ENCODE measurements around the gene RASAL1. TPM values are rescaled to one million over a fixed set of nuclear protein-coding genes. Genes with fewer than 3 reads are reported as not detected.

RASAL1 gene
- total RNA-seq, 1 experiment from 2014 or later, result 8.1 TPM

DNA sequence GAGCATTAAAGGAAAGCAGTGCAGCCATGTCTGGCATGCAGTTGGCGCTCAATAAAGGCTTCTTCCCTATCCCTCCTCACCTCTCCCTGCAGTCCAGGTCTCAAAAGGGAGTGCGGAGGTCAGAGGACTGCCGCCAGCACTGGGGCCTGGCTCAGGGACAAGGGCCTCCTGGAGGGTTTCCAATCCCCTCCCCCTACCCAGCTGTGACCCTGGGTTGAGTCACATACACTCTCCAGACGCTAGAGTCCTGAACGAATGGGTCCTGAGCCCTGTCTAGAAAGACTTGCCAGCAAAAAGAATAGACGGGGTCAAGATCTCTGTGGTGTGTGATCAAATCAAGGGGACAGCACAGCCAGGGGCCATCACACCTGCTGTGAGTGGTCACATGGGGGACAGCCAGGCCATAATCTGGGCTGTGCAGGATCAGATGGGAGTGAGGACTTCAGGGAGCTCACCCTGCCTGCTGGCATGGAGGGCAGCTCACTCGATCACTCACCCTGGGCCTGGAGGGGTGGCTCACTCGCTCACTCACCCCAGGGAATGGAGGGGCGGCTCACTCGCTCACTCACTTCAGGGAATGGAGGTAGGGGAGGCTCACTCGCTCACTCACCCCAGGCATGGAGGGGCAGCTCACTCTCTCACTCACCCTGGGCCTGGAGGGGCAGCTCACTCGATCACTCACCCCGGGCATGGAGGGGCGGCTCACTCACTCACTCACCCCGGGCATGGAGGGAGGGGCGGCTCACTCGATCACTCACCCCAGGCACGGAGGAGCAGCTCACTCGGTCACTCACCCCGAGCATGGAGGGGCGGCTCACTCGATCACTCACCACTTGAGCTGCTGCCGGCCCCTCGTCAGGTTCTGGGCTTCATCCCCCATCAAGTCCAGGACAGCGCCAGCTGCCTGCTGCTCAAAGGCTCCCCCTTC is 26.8 kb upstream of the RASAL1 start (continued):
- TF ChIP-seq, protein P1, sequence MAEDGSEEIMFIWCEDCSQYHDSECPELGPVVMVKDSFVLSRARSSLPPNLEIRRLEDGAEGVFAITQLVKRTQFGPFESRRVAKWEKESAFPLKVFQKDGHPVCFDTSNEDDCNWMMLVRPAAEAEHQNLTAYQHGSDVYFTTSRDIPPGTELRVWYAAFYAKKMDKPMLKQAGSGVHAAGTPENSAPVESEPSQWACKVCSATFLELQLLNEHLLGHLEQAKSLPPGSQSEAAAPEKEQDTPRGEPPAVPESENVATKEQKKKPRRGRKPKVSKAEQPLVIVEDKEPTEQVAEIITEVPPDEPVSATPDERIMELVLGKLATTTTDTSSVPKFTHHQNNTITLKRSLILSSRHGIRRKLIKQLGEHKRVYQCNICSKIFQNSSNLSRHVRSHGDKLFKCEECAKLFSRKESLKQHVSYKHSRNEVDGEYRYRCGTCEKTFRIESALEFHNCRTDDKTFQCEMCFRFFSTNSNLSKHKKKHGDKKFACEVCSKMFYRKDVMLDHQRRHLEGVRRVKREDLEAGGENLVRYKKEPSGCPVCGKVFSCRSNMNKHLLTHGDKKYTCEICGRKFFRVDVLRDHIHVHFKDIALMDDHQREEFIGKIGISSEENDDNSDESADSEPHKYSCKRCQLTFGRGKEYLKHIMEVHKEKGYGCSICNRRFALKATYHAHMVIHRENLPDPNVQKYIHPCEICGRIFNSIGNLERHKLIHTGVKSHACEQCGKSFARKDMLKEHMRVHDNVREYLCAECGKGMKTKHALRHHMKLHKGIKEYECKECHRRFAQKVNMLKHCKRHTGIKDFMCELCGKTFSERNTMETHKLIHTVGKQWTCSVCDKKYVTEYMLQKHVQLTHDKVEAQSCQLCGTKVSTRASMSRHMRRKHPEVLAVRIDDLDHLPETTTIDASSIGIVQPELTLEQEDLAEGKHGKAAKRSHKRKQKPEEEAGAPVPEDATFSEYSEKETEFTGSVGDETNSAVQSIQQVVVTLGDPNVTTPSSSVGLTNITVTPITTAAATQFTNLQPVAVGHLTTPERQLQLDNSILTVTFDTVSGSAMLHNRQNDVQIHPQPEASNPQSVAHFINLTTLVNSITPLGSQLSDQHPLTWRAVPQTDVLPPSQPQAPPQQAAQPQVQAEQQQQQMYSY (CRISPR knock-in tag; IDR thresholded peaks at IDR 0.05), result no peak
- TF ChIP-seq, protein P2, sequence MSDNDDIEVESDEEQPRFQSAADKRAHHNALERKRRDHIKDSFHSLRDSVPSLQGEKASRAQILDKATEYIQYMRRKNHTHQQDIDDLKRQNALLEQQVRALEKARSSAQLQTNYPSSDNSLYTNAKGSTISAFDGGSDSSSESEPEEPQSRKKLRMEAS (CRISPR knock-in tag; IDR thresholded peaks at IDR 0.05), result no peak
- TF ChIP-seq, protein P3, sequence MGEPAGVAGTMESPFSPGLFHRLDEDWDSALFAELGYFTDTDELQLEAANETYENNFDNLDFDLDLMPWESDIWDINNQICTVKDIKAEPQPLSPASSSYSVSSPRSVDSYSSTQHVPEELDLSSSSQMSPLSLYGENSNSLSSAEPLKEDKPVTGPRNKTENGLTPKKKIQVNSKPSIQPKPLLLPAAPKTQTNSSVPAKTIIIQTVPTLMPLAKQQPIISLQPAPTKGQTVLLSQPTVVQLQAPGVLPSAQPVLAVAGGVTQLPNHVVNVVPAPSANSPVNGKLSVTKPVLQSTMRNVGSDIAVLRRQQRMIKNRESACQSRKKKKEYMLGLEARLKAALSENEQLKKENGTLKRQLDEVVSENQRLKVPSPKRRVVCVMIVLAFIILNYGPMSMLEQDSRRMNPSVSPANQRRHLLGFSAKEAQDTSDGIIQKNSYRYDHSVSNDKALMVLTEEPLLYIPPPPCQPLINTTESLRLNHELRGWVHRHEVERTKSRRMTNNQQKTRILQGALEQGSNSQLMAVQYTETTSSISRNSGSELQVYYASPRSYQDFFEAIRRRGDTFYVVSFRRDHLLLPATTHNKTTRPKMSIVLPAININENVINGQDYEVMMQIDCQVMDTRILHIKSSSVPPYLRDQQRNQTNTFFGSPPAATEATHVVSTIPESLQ (CRISPR knock-in tag; IDR thresholded peaks at IDR 0.05), result no peak
- TF ChIP-seq, protein P4, sequence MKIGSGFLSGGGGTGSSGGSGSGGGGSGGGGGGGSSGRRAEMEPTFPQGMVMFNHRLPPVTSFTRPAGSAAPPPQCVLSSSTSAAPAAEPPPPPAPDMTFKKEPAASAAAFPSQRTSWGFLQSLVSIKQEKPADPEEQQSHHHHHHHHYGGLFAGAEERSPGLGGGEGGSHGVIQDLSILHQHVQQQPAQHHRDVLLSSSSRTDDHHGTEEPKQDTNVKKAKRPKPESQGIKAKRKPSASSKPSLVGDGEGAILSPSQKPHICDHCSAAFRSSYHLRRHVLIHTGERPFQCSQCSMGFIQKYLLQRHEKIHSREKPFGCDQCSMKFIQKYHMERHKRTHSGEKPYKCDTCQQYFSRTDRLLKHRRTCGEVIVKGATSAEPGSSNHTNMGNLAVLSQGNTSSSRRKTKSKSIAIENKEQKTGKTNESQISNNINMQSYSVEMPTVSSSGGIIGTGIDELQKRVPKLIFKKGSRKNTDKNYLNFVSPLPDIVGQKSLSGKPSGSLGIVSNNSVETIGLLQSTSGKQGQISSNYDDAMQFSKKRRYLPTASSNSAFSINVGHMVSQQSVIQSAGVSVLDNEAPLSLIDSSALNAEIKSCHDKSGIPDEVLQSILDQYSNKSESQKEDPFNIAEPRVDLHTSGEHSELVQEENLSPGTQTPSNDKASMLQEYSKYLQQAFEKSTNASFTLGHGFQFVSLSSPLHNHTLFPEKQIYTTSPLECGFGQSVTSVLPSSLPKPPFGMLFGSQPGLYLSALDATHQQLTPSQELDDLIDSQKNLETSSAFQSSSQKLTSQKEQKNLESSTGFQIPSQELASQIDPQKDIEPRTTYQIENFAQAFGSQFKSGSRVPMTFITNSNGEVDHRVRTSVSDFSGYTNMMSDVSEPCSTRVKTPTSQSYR (CRISPR knock-in tag; IDR thresholded peaks at IDR 0.05), result no peak
- TF ChIP-seq, protein P5, sequence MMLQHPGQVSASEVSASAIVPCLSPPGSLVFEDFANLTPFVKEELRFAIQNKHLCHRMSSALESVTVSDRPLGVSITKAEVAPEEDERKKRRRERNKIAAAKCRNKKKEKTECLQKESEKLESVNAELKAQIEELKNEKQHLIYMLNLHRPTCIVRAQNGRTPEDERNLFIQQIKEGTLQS (CRISPR knock-in tag; conservative IDR thresholded peaks at IDR 0.05), result no peak

DNA sequence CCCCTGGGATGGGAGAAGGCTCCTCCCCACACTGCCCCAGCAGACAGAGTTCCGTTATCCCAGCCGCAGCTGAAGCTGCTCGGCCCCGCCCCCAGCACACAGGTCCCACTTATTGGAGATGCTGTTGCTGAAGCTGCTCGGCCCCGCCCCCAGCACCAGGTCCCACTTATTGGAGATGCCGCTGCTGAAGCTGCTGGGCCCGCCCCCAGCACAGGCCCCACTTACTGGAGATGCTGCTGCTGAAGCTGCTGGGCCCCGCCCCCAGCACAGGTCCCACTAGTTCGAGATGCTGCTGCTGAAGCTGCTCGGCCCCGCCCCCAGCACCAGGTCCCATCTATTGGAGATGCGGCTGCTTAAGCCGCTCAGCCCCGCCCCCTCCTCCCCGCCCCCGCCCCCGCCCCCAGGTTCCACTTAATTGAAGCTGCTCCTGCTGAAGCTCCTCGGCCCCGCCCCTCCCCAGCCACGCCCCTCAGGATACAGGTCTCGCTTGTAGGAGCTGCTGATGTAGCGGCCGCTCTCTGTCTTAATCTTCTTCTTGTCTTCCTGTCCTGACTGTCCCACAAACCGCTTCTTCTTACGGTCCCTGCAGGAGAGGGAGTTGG is 26.0 kb upstream of the RASAL1 start:
- ChIA-PET CTCF (interaction anchor here (0.7 to 2.6 kb wide), 22 partner anchors 9 to 300 kb away, joined by 3 to 45 read pairs (median 5); partner anchors contain the start of genes CFAP73 and RASAL1), POLR2A (interaction anchor here (0.6 to 1.0 kb wide), 6 partner anchors 8 to 113 kb away, joined by 3 to 7 read pairs (median 4); no protein-coding TSS in a partner anchor)
- no peaks in the 10 kb centered on the region for H3K27me3 Mint-ChIP-seq (ENCODE audit: low read depth)
- H3K9me3 Mint-ChIP-seq, result no peaks in the 10 kb centered on the region
- peak; percentile 97 for DNase-seq (ENCODE audit: low spot score)
- H3K4me1 Mint-ChIP-seq, result peaks cover 28% of the 10 kb centered on the region
- peak overlapping the region; percentile 49 for H3K4me3 Mint-ChIP-seq
- H3K27ac Mint-ChIP-seq, result peak overlapping the region; percentile 83
- TF ChIP-seq ELF4 (CRISPR knock-in tag; IDR thresholded peaks at IDR 0.05; ENCODE audit: low read depth) (no peak), KAT7 (CRISPR knock-in tag; IDR thresholded peaks at IDR 0.05; ENCODE audit: borderline replicate concordance) (no peak)
- TF ChIP-seq, protein P6, sequence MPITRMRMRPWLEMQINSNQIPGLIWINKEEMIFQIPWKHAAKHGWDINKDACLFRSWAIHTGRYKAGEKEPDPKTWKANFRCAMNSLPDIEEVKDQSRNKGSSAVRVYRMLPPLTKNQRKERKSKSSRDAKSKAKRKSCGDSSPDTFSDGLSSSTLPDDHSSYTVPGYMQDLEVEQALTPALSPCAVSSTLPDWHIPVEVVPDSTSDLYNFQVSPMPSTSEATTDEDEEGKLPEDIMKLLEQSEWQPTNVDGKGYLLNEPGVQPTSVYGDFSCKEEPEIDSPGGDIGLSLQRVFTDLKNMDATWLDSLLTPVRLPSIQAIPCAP (CRISPR knock-in tag; IDR thresholded peaks at IDR 0.05), result no peak
- peaks cover 30% of the 10 kb centered on the region for H3K36me3 Mint-ChIP-seq
- ATAC-seq, result peak; percentile 95

DNA sequence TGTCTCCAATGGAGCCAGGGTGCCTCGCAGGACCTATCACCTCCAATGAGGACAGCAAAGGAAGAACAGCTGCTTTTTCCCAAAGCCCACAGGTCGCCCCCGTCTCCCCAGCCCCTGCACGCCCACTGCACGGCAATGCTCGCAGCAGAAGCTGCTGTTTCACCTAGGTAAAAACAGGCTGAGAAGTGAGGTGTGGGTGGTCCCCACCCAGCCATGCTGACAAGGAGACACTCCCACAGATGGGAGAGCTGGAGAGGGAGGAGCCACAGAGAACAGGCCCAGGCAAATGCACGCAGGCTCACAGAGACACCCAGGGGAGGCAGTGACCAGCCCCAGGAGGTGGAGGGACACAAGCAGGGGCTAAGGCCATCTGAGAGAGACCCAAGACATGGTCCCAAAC is 24.4 kb upstream of the RASAL1 start:
- H3K4me3 Mint-ChIP-seq, result no peak overlapping the region
- ChIA-PET CTCF (interaction anchor here (0.6 to 1.2 kb wide), 3 partner anchors 24 to 56 kb away, joined by 3 to 5 read pairs (median 4); partner anchors contain the start of gene RASAL1), POLR2A (no interaction called here)
- TF ChIP-seq GTF2I (CRISPR knock-in tag; conservative IDR thresholded peaks at IDR 0.05), result no peak
- TF ChIP-seq, protein P7, sequence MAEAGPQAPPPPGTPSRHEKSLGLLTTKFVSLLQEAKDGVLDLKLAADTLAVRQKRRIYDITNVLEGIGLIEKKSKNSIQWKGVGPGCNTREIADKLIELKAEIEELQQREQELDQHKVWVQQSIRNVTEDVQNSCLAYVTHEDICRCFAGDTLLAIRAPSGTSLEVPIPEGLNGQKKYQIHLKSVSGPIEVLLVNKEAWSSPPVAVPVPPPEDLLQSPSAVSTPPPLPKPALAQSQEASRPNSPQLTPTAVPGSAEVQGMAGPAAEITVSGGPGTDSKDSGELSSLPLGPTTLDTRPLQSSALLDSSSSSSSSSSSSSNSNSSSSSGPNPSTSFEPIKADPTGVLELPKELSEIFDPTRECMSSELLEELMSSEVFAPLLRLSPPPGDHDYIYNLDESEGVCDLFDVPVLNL (CRISPR knock-in tag; IDR thresholded peaks at IDR 0.05; ENCODE audit: borderline replicate concordance, low read depth), result no peak
- TF ChIP-seq, protein P8, sequence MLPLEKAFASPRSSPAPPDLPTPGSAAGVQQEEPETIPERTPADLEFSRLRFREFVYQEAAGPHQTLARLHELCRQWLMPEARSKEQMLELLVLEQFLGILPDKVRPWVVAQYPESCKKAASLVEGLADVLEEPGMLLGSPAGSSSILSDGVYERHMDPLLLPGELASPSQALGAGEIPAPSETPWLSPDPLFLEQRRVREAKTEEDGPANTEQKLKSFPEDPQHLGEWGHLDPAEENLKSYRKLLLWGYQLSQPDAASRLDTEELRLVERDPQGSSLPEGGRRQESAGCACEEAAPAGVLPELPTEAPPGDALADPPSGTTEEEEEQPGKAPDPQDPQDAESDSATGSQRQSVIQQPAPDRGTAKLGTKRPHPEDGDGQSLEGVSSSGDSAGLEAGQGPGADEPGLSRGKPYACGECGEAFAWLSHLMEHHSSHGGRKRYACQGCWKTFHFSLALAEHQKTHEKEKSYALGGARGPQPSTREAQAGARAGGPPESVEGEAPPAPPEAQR (CRISPR knock-in tag; IDR thresholded peaks at IDR 0.05), result no peak
- no peak overlapping the region for H3K27ac Mint-ChIP-seq
- DNase-seq (ENCODE audit: low spot score) (no peak), ATAC-seq (no peak)
- H3K27me3 Mint-ChIP-seq (ENCODE audit: low read depth), result peaks cover 10% of the 10 kb centered on the region
- peaks cover 28% of the 10 kb centered on the region for H3K4me1 Mint-ChIP-seq
- peaks cover 20% of the 10 kb centered on the region for H3K36me3 Mint-ChIP-seq
- no peaks in the 10 kb centered on the region for H3K9me3 Mint-ChIP-seq
